Ishikawa (cell line): Measurements from ENCODE around the gene APOA4.

Experiments used
- CEBPB ChIP-seq: IDR thresholded peaks from 2 replicates; pipeline ENCODE4 v1.6.1; 2012
- CREB1 ChIP-seq: IDR thresholded peaks from 2 replicates; pipeline ENCODE4 v1.6.1; 2012; ENCODE audit warnings: low read depth
- EP300 ChIP-seq: IDR thresholded peaks from 2 replicates; pipeline ENCODE4 v1.6.1; 2012; ENCODE audit warnings: borderline replicate concordance
- FOXM1 ChIP-seq: IDR thresholded peaks from 2 replicates; pipeline ENCODE4 v1.6.1; 2012; ENCODE audit warnings: low read depth, borderline replicate concordance
- NFIC ChIP-seq: IDR thresholded peaks from 2 replicates; pipeline ENCODE4 v1.6.1; 2012
- TAF1 ChIP-seq: IDR thresholded peaks from 2 replicates; pipeline ENCODE4 v1.6.1; 2012; ENCODE audit warnings: low read depth, mild to moderate bottlenecking
- TCF12 ChIP-seq: IDR thresholded peaks from 2 replicates; pipeline ENCODE4 v1.6.1; 2012; ENCODE audit warnings: low read depth
- TEAD4 ChIP-seq: IDR thresholded peaks from 2 replicates; pipeline ENCODE4 v1.6.1; 2012
- USF1 ChIP-seq: IDR thresholded peaks from 2 replicates; pipeline ENCODE4 v1.6.1; 2012
- YY1 ChIP-seq: IDR thresholded peaks from 2 replicates; pipeline ENCODE4 v1.6.1; 2012; ENCODE audit warnings: low read depth
- ZBTB7A ChIP-seq: IDR thresholded peaks from 2 replicates; pipeline ENCODE4 v1.6.1; 2012; ENCODE audit warnings: low read depth
- TF ChIP-seq, protein P1 (sequence below): IDR thresholded peaks from 2 replicates; pipeline ENCODE4 v1.6.1; 2012; ENCODE audit warnings: low read depth, mild to moderate bottlenecking
- TF ChIP-seq, protein P2 (sequence below): IDR thresholded peaks from 2 replicates; pipeline ENCODE4 v1.6.1; 2012

GRCh38 chr11:116800610-116801009 lies 22.5 kb downstream of the APOA4 start:
- TF ChIP-seq FOXM1, result no peak
- TF ChIP-seq CEBPB, result no peak
- no peak for TF ChIP-seq TAF1
- no peak for TF ChIP-seq EP300
- no peak for TF ChIP-seq YY1
- TF ChIP-seq TEAD4, result no peak
- TF ChIP-seq TCF12, result no peak
- TF ChIP-seq NFIC, result no peak
- no peak for TF ChIP-seq ZBTB7A
- TF ChIP-seq CREB1, result no peak
- TF ChIP-seq, protein P1, sequence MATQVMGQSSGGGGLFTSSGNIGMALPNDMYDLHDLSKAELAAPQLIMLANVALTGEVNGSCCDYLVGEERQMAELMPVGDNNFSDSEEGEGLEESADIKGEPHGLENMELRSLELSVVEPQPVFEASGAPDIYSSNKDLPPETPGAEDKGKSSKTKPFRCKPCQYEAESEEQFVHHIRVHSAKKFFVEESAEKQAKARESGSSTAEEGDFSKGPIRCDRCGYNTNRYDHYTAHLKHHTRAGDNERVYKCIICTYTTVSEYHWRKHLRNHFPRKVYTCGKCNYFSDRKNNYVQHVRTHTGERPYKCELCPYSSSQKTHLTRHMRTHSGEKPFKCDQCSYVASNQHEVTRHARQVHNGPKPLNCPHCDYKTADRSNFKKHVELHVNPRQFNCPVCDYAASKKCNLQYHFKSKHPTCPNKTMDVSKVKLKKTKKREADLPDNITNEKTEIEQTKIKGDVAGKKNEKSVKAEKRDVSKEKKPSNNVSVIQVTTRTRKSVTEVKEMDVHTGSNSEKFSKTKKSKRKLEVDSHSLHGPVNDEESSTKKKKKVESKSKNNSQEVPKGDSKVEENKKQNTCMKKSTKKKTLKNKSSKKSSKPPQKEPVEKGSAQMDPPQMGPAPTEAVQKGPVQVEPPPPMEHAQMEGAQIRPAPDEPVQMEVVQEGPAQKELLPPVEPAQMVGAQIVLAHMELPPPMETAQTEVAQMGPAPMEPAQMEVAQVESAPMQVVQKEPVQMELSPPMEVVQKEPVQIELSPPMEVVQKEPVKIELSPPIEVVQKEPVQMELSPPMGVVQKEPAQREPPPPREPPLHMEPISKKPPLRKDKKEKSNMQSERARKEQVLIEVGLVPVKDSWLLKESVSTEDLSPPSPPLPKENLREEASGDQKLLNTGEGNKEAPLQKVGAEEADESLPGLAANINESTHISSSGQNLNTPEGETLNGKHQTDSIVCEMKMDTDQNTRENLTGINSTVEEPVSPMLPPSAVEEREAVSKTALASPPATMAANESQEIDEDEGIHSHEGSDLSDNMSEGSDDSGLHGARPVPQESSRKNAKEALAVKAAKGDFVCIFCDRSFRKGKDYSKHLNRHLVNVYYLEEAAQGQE, result no peak
- TF ChIP-seq, protein P2, sequence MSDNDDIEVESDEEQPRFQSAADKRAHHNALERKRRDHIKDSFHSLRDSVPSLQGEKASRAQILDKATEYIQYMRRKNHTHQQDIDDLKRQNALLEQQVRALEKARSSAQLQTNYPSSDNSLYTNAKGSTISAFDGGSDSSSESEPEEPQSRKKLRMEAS, result no peak
- TF ChIP-seq USF1, result no peak
